Measurements from ENCODE around the gene TPT1. TPM values are rescaled to one million over a fixed set of nuclear protein-coding genes. Genes with fewer than 3 reads are reported as not detected.
A peak's percentile ranks its signal among the peaks of the same experiment; 100 is the strongest.
"Not testable (repeated sequence)": the region's sequence is repeated elsewhere in the genome, so short reads cannot be mapped to it uniquely, and the experiment has no call there.

Gene TPT1
- total RNA-seq, 1 experiment from 2014 or later = 1,598 TPM

DNA sequence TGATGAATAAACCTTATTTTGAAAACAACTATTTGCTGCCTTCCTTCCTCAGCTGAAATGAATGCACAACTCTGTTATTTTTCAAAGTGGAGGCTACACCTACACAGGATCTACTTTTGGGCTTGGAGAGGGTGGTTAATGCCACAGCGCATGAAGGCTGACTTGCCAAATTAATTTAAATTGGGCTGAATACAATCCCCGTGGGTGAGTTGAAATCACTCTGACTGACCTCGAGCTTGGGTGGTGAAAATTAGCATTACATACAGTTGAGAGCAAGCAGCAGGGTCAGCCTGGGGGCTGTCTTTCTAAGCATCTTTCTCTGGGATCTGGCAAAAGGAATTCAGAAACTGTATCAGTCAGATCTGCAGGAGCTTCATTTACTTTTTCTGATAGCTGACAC lies 38.5 kb downstream of the TPT1 start:
- DNase-seq (ENCODE audit: low spot score) = no peak

DNA sequence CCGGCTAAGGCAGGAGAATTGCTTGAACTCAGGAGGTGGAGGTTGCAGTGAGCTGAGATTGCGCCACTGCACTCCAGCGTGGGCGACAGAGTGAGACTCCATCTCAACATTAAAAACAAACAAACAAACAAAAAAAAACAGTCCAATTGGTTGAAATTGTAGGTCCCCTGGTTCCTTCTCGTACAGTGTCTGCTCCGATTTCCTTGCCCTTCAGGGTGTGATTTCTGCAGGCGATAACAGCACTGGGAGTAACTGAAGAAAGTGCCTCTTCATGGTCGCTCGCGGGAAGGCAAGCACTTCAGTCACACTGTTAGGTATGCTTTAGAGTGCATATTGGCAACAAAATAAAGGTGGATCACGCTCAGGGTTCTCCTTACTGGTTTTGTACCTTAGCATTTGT lies 39.7 kb downstream of the TPT1 start:
- DNase-seq (ENCODE audit: low spot score) = no peak

DNA sequence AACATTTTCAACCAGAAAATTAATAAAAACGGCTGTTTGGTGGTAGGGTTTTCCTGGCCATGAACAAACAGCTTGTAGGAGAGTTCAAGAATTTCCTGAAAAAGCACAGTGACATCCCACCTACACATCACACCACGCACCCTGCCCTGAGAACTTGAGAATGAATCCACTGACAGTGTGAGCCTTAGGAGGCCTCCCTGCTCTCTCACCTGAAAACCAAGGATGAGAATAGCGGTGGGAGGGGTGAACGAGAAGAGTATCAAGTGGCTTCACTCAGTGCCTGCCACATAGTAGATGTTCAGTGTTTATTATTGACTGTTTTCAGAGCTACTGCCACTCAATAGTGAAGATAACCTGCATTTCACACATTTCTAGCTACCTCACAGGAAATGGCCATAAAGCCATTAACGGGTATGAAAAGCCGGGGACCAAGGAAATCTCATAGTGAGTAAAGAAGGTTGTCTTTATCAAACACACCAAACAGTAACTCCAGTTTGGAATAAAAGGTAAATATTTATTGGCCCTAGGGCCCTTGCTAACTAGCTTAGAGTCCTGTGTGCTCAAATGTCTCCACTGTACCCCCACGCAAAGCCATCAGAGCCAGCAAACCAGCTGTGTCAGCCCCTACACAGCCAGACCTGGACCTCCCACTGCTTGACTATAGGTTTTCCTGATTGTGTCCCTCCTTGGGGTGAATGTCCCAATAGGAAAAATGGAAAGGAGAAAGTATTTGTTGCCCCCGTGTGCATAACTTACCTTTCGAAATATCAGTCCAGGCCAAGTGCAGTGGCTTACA lies 40.6 kb downstream of the TPT1 start:
- no peak for DNase-seq (ENCODE audit: low spot score)

DNA sequence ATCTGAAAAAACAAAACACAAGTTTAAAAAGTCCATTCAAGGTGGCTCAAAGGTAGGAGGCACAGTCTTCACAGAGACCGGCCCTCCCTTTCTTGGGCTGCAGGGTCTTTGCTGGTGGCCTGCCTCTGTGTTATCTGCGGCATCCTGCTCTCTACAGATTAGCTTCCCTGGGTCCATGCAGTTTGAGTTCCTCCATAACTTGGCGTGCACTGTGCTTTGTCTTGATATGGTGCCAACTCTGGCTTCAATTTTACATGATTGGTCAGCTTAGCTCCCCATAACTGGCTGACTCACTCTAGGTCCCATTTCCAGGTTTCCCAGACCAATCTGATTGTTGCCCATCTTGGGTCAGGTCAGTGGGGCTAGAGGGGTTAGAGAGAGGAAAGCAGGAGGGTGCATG lies 41.8 kb downstream of the TPT1 start:
- DNase-seq (ENCODE audit: low spot score) = no peak

DNA sequence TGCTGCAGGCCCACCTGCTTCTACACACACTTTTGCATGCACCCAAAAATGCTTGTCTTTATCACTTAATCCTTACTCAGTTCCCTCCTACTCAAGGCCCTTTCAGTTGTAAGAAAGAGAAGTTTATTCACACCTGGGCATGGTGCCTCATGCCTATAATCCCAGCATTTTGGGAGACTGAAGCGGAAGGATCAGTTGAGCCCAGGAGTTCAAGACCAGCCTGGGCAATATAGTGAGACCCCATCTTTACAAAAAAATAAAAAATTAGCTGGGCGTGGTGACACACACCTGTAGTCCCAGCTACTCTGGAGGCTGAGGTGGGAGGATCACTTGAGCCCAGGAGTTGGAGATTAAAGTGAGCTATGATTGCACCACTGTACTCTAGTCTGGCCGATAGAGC lies 42.4 kb downstream of the TPT1 start:
- not testable (repeated sequence) for DNase-seq (ENCODE audit: low spot score)

DNA sequence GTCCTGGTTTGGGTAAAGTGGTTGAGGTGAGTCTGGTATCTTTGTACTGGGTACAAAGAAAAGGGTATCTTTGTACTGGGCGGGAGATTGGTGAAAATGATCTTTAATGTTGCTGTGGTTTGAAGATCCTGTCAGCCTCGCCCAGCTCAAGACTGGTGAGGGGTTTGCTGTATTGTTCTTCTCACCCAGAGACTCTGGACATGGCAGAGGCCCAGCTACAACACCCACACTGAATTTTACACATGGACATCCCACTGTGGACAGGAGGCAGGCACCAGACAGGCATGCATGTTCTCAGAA lies 42.8 kb downstream of the TPT1 start:
- no peak for DNase-seq (ENCODE audit: low spot score)

DNA sequence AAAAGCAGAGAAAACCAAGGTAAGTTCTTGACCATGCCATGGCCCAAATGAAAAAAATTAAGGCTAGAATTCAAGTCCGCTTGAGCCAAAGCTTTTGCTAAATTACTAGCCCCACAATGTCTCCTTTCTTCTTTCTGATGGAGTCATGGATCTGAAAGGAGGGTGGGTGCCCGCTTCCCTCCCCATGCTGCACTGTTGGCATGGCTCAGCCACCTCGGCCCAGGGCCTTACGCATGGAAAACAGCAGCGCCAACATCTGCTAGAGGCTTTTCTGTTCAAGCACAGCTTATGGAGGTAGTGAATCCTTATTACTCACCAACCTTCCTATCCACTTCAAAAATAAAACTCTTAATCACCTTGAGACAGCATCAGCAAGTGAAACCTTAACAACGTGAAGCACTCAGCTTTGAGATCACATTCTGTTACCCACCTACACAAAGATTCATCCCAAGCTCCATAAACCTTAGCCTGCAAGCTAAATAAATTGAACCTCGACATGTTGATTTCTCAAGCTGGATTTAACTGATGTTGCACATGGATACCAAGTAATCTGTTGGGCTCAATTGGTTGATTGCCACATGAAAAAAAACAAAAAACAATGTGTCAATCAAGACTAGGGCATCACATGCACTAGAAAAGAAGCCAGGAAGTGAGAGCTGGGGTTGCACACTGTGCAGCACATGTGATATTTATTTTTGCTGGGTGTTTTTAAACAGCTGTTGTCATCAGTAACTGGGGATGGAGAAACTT lies 43.4 kb downstream of the TPT1 start:
- DNase-seq (ENCODE audit: low spot score) = no peak

DNA sequence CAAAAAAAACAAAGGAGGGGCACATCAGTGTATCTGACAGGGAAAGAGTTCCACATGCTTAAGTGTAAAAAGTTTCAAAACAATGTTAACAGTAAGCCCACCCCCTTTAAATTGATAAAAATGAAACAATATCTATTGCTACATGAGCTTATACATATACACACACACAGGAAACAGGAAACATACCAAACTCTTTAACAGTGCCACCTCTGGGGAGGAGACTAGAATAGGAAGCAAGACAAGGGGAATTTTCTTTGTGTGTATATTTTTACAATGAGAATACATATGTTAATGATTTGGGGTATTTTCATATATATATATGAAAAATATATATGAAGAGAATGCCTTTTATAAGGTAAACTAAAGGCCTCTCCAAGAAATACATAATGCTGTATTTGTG lies 44.7 kb downstream of the TPT1 start:
- no peak for DNase-seq (ENCODE audit: low spot score)

DNA sequence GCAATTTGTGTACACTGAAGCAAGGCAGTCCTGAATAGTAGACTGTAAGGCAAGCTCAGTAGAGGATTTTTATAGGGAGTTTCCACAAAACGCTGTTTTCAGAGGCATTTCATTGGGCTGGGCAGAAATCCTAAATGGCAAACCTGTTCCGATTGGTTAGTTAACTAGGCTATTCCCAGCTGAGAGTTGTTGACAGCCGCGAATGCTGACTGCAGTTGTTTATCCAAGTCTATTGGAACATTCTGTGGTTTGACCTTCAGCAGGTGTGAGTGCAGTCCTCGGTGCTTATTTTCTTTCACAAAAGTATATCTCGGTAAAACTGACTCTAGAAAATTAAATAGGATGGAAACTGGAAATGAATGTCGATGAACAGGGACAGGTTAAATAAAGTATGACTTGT lies 45.4 kb downstream of the TPT1 start:
- DNase-seq (ENCODE audit: low spot score) = no peak

DNA sequence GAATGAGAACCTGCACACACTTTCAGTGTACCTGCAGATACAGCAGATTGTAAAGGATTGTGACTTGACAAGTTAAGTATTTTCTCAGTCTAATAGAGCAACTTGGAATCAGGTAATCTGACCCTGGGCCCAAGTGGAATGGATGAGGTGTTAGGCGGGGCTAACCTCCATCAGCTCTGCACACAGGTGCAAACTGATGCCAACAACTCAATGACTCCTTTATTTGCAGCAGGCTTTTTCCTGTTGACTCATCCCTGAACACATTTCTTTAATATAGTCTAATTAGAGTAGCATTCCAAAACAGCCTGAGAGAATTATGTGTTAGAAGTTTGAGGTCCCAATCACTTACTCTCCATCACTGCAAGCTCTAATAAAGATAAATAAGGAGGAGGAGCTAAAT lies 48.8 kb downstream of the TPT1 start:
- DNase-seq (ENCODE audit: low spot score) = peak; percentile 64

DNA sequence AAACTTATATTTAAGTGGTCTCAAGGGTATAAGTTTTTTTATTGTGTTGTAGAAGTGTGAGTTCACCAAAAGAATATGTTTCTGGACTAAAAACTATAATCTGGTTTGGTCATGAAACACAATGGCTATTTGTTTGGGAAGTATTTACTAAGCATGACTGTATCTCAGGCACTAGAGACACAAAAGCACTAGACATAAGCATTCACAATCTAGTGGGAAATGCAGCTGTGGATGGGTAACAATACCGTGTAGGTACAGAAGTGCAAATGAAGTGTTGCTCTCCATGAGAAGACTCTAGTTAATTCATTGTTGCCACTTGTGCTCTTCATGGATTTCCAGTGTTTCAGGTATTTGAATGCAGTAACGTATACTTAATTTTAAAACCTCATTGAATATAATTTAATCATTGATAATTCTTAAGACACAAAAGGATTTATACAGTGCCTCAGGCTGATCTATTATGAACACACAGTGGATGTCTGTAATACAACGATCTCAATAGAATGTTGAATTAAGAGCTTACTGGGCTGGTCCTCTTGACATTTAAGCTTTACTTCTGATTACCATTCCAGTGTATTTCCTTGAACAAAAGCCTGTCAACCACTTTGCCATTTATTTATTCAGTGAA lies 50.9 kb downstream of the TPT1 start:
- no peak for DNase-seq (ENCODE audit: low spot score)

Small RNA genes lying within 50 kb of the gene (small RNA-seq; reads per million reads assigned to genes)
- gene SNORA31 = 11.8 reads per million, percentile 89 among the genes with 10 or more reads in this experiment

Other genes starting within 250 kb of the TPT1 start
- gene GTF2F2, start 220.7 kb downstream of the TPT1 start, total RNA-seq (2014; rRNA removed; shearing (Covaris generic)) = 16.8 and 18.2 TPM in 2 replicates
- gene KCTD4, start 140.1 kb downstream of the TPT1 start, total RNA-seq (2014; rRNA removed; shearing (Covaris generic)) = not detected in 2 replicates
- gene SLC25A30, start 77.2 kb upstream of the TPT1 start, total RNA-seq (2014; rRNA removed; shearing (Covaris generic)) = 1.1 and 4.1 TPM in 2 replicates
- 60.5 and 63.1 TPM in 2 replicates for gene COG3, start 123.8 kb upstream of the TPT1 start, total RNA-seq (2014; rRNA removed; shearing (Covaris generic))

Data from HT-29 (cell line).